ENCODE data around the gene ANO10. TPM values are rescaled to one million over a fixed set of nuclear protein-coding genes. Genes with fewer than 3 reads are reported as not detected.

The ANO10 gene
- polyA plus RNA-seq, 1 donor: 44.3 TPM

- DNase-seq: no peak
Measured at GRCh38 chr3:43348350-43348749, 273.5 kb downstream of the ANO10 start.

GRCh38 chr3:43347774-43348173 is 274.0 kb downstream of the ANO10 start:
- no peak for DNase-seq

- no peak for DNase-seq
Measured at GRCh38 chr3:43346978-43347749, 274.6 kb downstream of the ANO10 start.

- DNase-seq: no peak
Measured at GRCh38 chr3:43345877-43346276, 275.9 kb downstream of the ANO10 start.

- no peak for DNase-seq
Measured at GRCh38 chr3:43345246-43345645, 276.6 kb downstream of the ANO10 start.

GRCh38 chr3:43344520-43344919 is 277.3 kb downstream of the ANO10 start:
- DNase-seq: no peak

GRCh38 chr3:43343815-43344214 is 278.0 kb downstream of the ANO10 start:
- no peak for DNase-seq

GRCh38 chr3:43343185-43343584 is 278.6 kb downstream of the ANO10 start:
- no peak for DNase-seq

GRCh38 chr3:43341788-43342187 is 280.0 kb downstream of the ANO10 start:
- no peak for DNase-seq

GRCh38 chr3:43340403-43340802 is 281.4 kb downstream of the ANO10 start:
- DNase-seq: no peak

GRCh38 chr3:43338295-43338694 is 283.5 kb downstream of the ANO10 start:
- DNase-seq: no peak

- DNase-seq: no peak
Measured at GRCh38 chr3:43335799-43336198, 286.0 kb downstream of the ANO10 start.

GRCh38 chr3:43334976-43335375 is 286.8 kb downstream of the ANO10 start:
- DNase-seq: no peak

GRCh38 chr3:43331381-43331780 is 290.4 kb downstream of the ANO10 start:
- no peak for DNase-seq

GRCh38 chr3:43330981-43331380 is 290.8 kb downstream of the ANO10 start:
- no peak for DNase-seq

GRCh38 chr3:43328653-43329052 is 293.2 kb downstream of the ANO10 start:
- no peak for DNase-seq

GRCh38 chr3:43327582-43327979 is 294.2 kb downstream of the ANO10 start:
- no peak for DNase-seq

- no peak for DNase-seq
Measured at GRCh38 chr3:43326891-43327581, 294.8 kb downstream of the ANO10 start.

GRCh38 chr3:43323541-43323940 is 298.3 kb downstream of the ANO10 start:
- no peak for DNase-seq

GRCh38 chr3:43320288-43320687 is 301.5 kb downstream of the ANO10 start:
- DNase-seq: no peak

- DNase-seq: no peak
Measured at GRCh38 chr3:43319794-43320193, 302.0 kb downstream of the ANO10 start.

- DNase-seq: no peak
Measured at GRCh38 chr3:43319376-43319775, 302.4 kb downstream of the ANO10 start.

- DNase-seq: peak; percentile 26
Measured at GRCh38 chr3:43317461-43318316, 304.1 kb downstream of the ANO10 start.
